Stimulated activated CD4-positive, alpha-beta T cell treated with anti-CD3 and anti-CD28 coated beads, TNF-alpha, amount 100 ng/mL, for 4 hours (primary cell): ENCODE results near the gene PRX.
"Not testable (repeated sequence)": the region's sequence is repeated elsewhere in the genome, so short reads cannot be mapped to it uniquely, and the experiment has no call there.

ENCODE experiments used
- DNase-seq, 3 experiments: peaks; one replicate each; pipeline ENCODE4 v3.0.0-alpha.2; 2020; ENCODE audit warnings: low read depth in 3 of 3

The PRX gene

DNA sequence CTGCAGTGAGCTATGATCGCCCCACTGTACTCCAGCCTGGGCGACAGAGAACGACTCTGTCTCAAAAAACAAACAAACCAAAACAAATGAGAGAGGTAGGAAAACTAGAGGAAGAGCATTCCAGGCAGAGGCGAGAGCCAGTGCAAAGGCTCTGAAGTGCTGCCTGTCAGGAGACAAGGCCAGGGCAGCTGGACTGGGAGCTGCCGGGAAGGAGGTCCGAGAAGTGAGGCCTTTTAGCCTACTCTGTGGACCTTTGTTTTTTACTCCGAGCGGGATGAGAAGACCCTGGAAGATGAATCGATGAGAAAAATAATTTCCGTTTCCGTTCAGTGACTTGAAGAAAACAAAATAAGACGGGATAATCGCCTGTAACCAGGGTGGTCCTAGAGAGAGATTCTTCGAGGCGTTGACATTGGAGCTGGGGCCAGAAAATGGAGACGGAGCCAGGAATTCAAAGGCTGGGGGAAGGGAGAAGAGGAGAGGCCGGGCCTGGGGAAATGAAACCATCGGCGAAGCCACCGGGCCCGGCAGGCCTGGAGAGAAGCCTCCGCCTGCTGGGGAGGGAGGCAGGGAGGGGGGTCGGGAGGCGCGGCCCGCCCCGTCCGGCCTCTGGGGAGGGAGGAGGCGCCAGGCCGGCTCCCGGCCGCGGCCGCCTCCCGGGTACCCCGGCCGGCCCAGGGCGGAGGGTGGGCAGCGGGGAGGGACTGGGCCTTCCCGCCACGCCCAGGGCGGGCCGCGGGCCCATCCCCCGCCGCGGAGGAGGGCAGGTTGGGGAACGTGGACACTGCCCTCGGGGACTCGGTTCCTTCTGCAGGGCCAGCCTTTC is 20.4 kb upstream of the PRX start:
- DNase-seq = peak in 1 of 3 experiments; percentile 34

GRCh38 chr19:40432760-40433159 is 19.6 kb upstream of the PRX start:
- not testable (repeated sequence) for DNase-seq

DNA sequence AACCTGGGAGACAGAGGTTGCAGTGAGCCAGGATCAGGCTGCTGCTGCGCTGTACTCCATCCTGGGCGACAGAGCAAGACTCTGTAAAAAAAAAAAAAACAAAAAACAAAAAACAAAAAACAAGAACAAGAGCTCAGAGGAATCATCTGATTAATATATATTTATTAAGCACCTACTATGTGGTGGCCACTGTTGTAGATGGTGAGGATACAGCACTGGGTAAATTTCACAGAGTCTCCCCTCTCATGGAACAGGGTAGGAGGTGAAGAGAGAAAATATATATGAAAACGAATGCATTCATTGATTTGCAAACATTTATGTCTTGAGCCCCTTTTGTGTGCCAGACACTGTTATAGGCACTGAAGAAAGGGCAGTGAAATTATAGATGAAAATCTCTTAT is 18.5 kb upstream of the PRX start:
- no peak for DNase-seq

- DNase-seq = not testable (repeated sequence)
Observed at GRCh38 chr19:40430242-40430641, 17.1 kb upstream of the PRX start.

DNA sequence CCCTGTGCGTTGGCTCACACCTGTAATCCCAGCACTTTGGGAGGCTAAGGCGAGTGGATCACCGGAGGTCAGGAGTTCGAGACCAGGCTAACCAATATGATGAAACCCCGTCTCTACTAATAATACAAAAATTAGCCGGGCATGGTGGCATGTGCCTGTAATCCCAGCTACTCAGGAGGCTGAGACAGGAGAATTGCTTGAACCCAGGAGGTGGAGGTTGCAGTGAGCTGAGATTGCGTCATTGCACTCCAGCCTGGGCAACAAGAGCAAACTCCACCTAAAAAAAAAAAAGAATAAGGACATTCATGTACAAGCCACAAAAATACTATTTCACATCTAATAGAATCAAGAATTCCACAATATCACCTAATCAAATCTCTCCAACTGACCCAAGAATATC is 15.0 kb upstream of the PRX start:
- DNase-seq = not testable (repeated sequence)

GRCh38 chr19:40425450-40426287 is 12.5 kb upstream of the PRX start, which contains the start of gene SERTAD1:
Gene SERTAD1, minus strand, starts transcription at chr19:40425992. Its CDS starts 2,446 bp downstream, at chr19:40423546.
- peak; percentile 99 to 100 (median 100) for DNase-seq

- no peak for DNase-seq
Observed at GRCh38 chr19:40424637-40425449, 11.7 kb upstream of the PRX start.

GRCh38 chr19:40423938-40424337 is 10.8 kb upstream of the PRX start:
- no peak for DNase-seq

GRCh38 chr19:40422748-40423566 is 9.8 kb upstream of the PRX start:
- no peak for DNase-seq

DNA sequence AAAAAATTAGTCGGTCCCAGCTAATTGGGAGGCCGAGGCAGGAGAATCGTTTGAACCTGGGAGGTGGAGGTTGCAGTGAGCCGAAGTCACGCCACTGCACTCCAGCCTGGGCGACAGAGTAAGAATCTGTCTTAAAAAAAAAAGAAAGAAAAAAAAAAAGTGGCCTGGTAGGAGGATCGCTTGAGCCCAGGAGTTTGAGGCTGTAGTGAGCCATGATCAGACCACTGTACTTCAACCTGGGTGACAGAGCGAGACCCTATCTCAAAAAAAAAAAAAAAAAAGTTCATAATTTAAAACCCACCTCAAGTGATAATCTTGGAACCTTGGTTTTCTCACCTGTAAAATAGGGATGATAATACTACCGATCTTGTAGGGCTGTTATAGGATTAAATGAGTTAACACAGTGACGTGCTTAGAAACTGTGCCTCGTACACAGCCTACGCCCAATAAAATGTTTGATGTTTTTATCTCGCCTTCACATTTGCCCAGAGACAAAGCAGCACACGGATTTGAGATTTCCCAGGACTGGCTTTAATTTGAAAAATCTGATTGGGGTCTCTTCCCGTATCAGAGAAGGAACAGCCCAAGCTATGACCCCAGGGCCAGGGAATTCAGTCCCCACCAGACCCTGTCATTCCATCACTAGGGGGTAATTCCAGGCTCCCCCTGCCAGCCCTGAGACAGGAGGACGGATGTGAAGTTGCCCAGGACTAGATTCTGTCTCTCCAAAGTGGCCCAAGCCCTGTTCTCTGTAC is 9.0 kb upstream of the PRX start:
- no peak for DNase-seq

DNA sequence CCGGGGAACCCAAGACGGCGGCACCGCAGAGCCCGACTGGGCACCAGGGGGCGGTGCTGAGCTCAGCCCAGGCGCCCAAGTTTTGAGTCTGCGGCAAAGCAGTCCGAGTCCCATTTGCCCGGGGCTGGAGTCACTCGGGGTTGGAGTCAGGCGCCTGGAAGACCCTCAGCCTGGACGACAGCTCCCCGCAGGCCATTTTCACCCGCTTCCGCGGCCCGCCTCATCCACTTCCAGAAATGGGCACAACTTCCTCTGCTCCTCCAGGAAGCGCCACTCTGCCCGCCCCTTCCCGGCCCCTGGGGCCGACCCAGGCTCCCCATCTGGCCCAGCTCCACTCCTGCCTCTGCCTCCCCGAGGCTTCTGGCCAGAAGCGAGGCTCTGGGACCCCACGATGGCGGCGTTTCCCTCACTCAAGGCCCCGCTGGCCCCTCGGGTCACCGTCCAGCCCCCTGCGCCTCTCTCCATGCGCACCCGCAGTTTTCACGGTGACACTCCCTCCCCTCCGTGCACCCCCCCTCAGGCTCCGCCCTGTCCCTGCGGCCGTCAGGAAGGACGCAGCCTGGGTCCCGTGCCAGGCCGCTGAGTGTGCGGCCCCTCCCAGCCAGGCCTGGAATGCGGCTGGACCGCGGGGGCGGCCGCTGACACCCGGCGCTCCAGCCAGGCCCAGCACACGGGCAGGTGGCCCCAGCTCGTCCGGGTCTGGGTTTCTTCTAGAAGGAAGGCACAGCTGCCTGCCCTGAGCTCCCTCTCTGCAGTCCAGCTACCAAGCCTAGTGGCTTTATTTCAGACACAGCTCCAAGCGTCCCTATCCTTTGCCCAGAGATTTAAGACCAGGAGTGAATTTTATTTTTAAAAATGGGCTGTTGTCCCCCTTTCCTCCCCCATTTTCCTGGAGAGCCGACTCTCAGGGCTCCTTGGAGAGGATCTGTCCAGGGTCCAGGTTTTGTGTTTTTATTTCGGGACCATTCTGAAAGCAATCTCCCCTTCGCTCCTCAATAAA is 7.9 kb upstream of the PRX start:
- peak; percentile 46 to 59 (median 53) for DNase-seq

DNA sequence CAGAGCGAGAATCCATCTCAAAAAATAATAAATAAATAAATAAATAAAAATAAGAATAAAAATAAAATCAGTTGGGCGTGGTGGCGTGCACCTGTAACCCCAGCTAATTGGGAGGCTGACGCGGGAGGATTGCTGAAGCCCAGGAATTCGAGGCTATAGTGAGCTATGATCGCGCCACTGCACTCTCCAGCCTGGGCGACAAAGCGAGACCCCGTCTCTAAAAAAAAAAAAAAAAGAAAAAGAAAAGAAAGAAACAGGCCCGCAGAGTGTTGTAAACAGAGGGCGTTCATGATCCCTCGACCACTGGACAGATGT is 7.2 kb upstream of the PRX start:
- DNase-seq = no peak

- DNase-seq = no peak
Observed at GRCh38 chr19:40419780-40420179, 6.6 kb upstream of the PRX start.

GRCh38 chr19:40419066-40419612 is 6.0 kb upstream of the PRX start:
- no peak for DNase-seq

- DNase-seq = no peak
Observed at GRCh38 chr19:40418040-40418439, 4.9 kb upstream of the PRX start.

GRCh38 chr19:40417643-40417981 is 4.4 kb upstream of the PRX start:
- DNase-seq = no peak

DNA sequence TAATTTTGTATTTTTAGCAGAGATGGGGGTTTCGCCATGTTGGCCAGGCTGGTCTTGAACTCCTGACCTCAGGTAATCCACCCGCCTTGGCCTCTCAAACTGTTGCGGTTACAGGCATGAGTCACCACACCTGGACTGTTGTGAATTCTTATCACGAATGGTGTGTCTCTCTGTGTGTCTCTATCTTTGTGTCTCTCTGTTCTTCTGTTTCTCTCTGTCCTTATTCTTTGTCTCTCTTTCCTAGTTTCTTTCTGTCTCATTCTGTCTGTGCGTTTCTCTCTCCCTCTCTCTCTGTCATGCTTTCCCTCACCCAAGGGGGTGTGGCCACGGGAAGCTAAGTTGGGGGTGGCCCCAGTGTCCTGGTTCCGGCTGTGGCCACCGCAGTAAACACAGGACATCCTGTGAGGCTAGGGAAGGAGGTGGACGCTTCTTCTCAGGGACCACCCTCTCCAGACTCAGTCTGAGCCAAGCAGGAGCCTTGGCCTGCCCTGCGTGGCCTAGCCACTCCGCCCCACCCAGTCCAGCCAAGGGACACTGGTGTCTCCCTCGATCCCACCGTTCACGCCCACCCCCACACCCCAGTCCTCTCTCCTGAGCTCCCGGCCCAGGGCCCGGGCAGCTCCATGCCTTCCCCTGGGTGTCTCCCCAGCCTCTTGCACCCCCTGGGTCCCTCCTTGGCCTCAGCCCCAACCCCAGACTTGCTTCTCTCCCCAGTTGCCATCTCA is 3.9 kb upstream of the PRX start:
- DNase-seq = no peak

GRCh38 chr19:40415768-40416167 is 2.6 kb upstream of the PRX start:
- no peak for DNase-seq
